GM23338 (cell line): ENCODE data around the gene LCN6. TPM values are rescaled to one million over a fixed set of nuclear protein-coding genes. Genes with fewer than 3 reads are reported as not detected.

Source experiments
- ATAC-seq: fragments of 200-7000 bp; cut with Tn5 transposase; 3 replicates; pipeline ENCODE4 v1.9.1; 2020
- DNase-seq: peaks from one replicate; pipeline ENCODE4 v3.0.0-alpha.2; 2015; ENCODE audit warnings: low spot score
- H2AFZ ChIP-seq: fragments of 200-600 bp; sonication (generic); 2 replicates; pipeline ENCODE4 v1.8.0; 2016; ENCODE audit warnings: antibody characterized with exemption, mild to moderate bottlenecking, moderate library complexity
- H3F3A ChIP-seq: fragments of 200-600 bp; sonication (generic); replicated peaks from 2 replicates; pipeline ENCODE4 v1.8.0; 2017; ENCODE audit warnings: antibody characterized with exemption, mixed run types, low read depth
- H3K27ac ChIP-seq: fragments of 200-600 bp; sonication (generic); 2 replicates; pipeline ENCODE4 v1.6.1; 2016; ENCODE audit warnings: low read depth
- H3K27me3 ChIP-seq: fragments of 200-600 bp; sonication (generic); 2 replicates; pipeline ENCODE4 v1.8.0; 2016; ENCODE audit warnings: mild to moderate bottlenecking, mixed run types, moderate library complexity; ENCODE audit not compliant: insufficient read depth
- H3K36me3 ChIP-seq: fragments of 200-600 bp; sonication (generic); 2 replicates; pipeline ENCODE4 v1.8.0; 2016; ENCODE audit warnings: mild to moderate bottlenecking; ENCODE audit not compliant: insufficient read depth
- H3K4me1 ChIP-seq: fragments of 200-600 bp; sonication (generic); 2 replicates; pipeline ENCODE4 v1.8.0; 2016; ENCODE audit warnings: mild to moderate bottlenecking, moderate library complexity; ENCODE audit not compliant: insufficient read depth
- H3K4me2 ChIP-seq: fragments of 200-600 bp; sonication (generic); 2 replicates; pipeline ENCODE4 v1.7.1; 2017; ENCODE audit warnings: mixed run types
- H3K4me3 ChIP-seq: fragments of 200-600 bp; sonication (generic); 2 replicates; pipeline ENCODE4 v1.6.1; 2016; ENCODE audit warnings: mixed run types
- H3K79me2 ChIP-seq: fragments of 200-600 bp; sonication (generic); replicated peaks from 2 replicates; pipeline ENCODE4 v1.8.0; 2017; ENCODE audit warnings: mild to moderate bottlenecking; ENCODE audit not compliant: insufficient read depth
- H3K9me2 ChIP-seq: fragments of 200-600 bp; sonication (generic); 2 replicates; pipeline ENCODE4 v1.8.0; 2017; ENCODE audit not compliant: insufficient read depth
- H4K20me1 ChIP-seq: fragments of 200-600 bp; sonication (generic); replicated peaks from 2 replicates; pipeline ENCODE4 v1.8.0; 2017; ENCODE audit warnings: mild to moderate bottlenecking; ENCODE audit not compliant: insufficient read depth
- H3K27ac Mint-ChIP-seq: 2 replicates; pipeline ENCODE4 v1.8.0; 2020; ENCODE audit warnings: inconsistent platforms, mild to moderate bottlenecking, moderate library complexity, mixed read lengths
- H3K27me3 Mint-ChIP-seq: 3 replicates; pipeline ENCODE4 v1.8.0; 2022; ENCODE audit warnings: low read depth, mild to moderate bottlenecking, moderate library complexity, mixed read lengths, inconsistent platforms; ENCODE audit not compliant: insufficient read depth, poor library complexity
- H3K36me3 Mint-ChIP-seq: 3 replicates; pipeline ENCODE4 v1.8.0; 2021; ENCODE audit warnings: low read depth, mild to moderate bottlenecking, inconsistent platforms, moderate library complexity, mixed read lengths
- H3K4me1 Mint-ChIP-seq: 3 replicates; pipeline ENCODE4 v1.8.0; 2020; ENCODE audit warnings: mild to moderate bottlenecking, inconsistent platforms, mixed read lengths
- H3K4me3 Mint-ChIP-seq: 3 replicates; pipeline ENCODE4 v1.8.0; 2021; ENCODE audit warnings: moderate library complexity, mild to moderate bottlenecking, inconsistent platforms, mixed read lengths
- H3K9me3 Mint-ChIP-seq: 3 replicates; pipeline ENCODE4 v1.8.0; 2020; ENCODE audit warnings: moderate library complexity, mild to moderate bottlenecking, inconsistent platforms, mixed read lengths
- EZH2phosphoT487 ChIP-seq: fragments of 200-600 bp; sonication (generic); IDR thresholded peaks from one replicate; pipeline ENCODE4 v1.8.1; 2018; ENCODE audit warnings: antibody characterized with exemption; ENCODE audit not compliant: unreplicated experiment
- NANOG ChIP-seq: IDR thresholded peaks from 2 replicates; pipeline ENCODE4 v1.6.1; 2016; ENCODE audit warnings: antibody characterized with exemption, borderline replicate concordance
- POLR2AphosphoS5 ChIP-seq: IDR thresholded peaks from 2 replicates; pipeline ENCODE4 v1.6.1; 2016; ENCODE audit warnings: antibody characterized with exemption, low read depth
- REST ChIP-seq: IDR thresholded peaks from one replicate; pipeline ENCODE4 v1.6.1; 2018; ENCODE audit warnings: antibody characterized with exemption; ENCODE audit not compliant: unreplicated experiment
- STAT1 ChIP-seq: IDR thresholded peaks from one replicate; pipeline ENCODE4 v1.6.1; 2016; ENCODE audit warnings: antibody characterized with exemption; ENCODE audit not compliant: unreplicated experiment
- ZNF462 ChIP-seq: fragments of 250-450 bp; sonication (Bioruptor Pico); IDR thresholded peaks from 2 replicates; pipeline ENCODE4 v1.5.0; 2020; ENCODE audit warnings: mild to moderate bottlenecking, moderate library complexity
- polyA plus RNA-seq: library from polyadenylated mRNA; unstranded; fragments of >200 nt; fragmentation: Nextera tagmentation; extraction: Ambion mirVana; gene quantifications from 2 replicates; pipeline ENCODE4 v1.2.1, GENCODE V29; 2016
- total RNA-seq: library from RNA; depleted of rRNA; stranded (reverse); fragments of >200 nt; shearing (Covaris generic); gene quantifications from 2 replicates; pipeline ENCODE4 v1.2.3, GENCODE V29; 2014

LCN6 gene
- total and polyA plus RNA-seq, 2 experiments from 2014 or later: not detected

- no peaks in the 10 kb centered on the region for H3K9me2 ChIP-seq
- DNase-seq (no peak), ATAC-seq (no peak)
- peaks cover 18% of the 10 kb centered on the region for H3K9me3 Mint-ChIP-seq
- H3K4me2 ChIP-seq: no peak overlapping the region
- no peaks in the 10 kb centered on the region for H3K4me1 ChIP-seq
- H3K27me3 Mint-ChIP-seq: peaks cover 4% of the 10 kb centered on the region
- H2AFZ ChIP-seq: no peak overlapping the region
- H3K27me3 ChIP-seq: no peaks in the 10 kb centered on the region
- H3K4me1 Mint-ChIP-seq: no peaks in the 10 kb centered on the region; the same call in 2 of the 3 replicates
- no peaks in the 10 kb centered on the region for H4K20me1 ChIP-seq
- no peak overlapping the region for H3K4me3 Mint-ChIP-seq
- H3K4me3 ChIP-seq: no peak overlapping the region
- no peaks in the 10 kb centered on the region for H3K36me3 ChIP-seq
- H3K27ac ChIP-seq: no peak overlapping the region
- H3K36me3 Mint-ChIP-seq: peaks cover 3% of the 10 kb centered on the region; the same call in 2 of the 3 replicates
- no peak overlapping the region for H3K27ac Mint-ChIP-seq
- no peaks in the 10 kb centered on the region for H3K79me2 ChIP-seq
- H3F3A ChIP-seq: no peaks in the 10 kb centered on the region
- TF ChIP-seq REST: no peak
These were observed 2.2 kb upstream of the LCN6 start for GRCh38 chr9:136750526-136750925.

GRCh38 chr9:136748666-136749611 lies 614 bp upstream of the LCN6 start:
- H3K4me1 ChIP-seq: no peaks in the 10 kb centered on the region
- no peaks in the 10 kb centered on the region for H3K36me3 ChIP-seq
- Mint-ChIP-seq H3K4me3 (no peak overlapping the region), H3K9me3 (peaks cover 16% of the 10 kb centered on the region), H3K27me3 (peaks cover 2% of the 10 kb centered on the region), H3K27ac (no peak overlapping the region), H3K36me3 (peaks cover 3% of the 10 kb centered on the region; the same call in 2 of the 3 replicates), H3K4me1 (no peaks in the 10 kb centered on the region)
- H4K20me1 ChIP-seq: no peaks in the 10 kb centered on the region
- no peak overlapping the region for H3K27ac ChIP-seq
- H2AFZ ChIP-seq: no peak overlapping the region
- no peak for ATAC-seq
- H3K4me3 ChIP-seq: no peak overlapping the region
- H3K4me2 ChIP-seq: no peak overlapping the region
- H3K79me2 ChIP-seq: no peaks in the 10 kb centered on the region
- no peaks in the 10 kb centered on the region for H3F3A ChIP-seq
- no peaks in the 10 kb centered on the region for H3K9me2 ChIP-seq
- no peaks in the 10 kb centered on the region for H3K27me3 ChIP-seq
- DNase-seq: no peak
- no peak for TF ChIP-seq NANOG
- no peak for TF ChIP-seq REST
- no peak for TF ChIP-seq ZNF462 (CRISPR knock-in tag)
- TF ChIP-seq EZH2phosphoT487: no peak
- TF ChIP-seq POLR2AphosphoS5: no peak
- TF ChIP-seq STAT1: no peak
